H1 (cell line): Measurements from ENCODE around the gene FOXI1. TPM values are rescaled to one million over a fixed set of nuclear protein-coding genes. Genes with fewer than 3 reads are reported as not detected.

ENCODE experiments used
- CTCF ChIA-PET: fragments of 300-600 bp; sonication (Branson Sonifier 250); formaldehyde crosslinking; loops from one replicate; lab custom pipeline; 2021; ENCODE audit not compliant: partially characterized antibody; lab: Charles Lee
- POLR2A ChIA-PET: fragments of 300-600 bp; sonication (Branson Sonifier 250); formaldehyde crosslinking; loops from one replicate; lab custom pipeline; 2021; ENCODE audit warnings: inconsistent platforms; ENCODE audit not compliant: partially characterized antibody; lab: Charles Lee
- DNase-seq, 2 experiments: peaks; one replicate each; pipeline versions ENCODE4 v3.0.0 to v3.0.0-alpha.2; 2010 to 2022; ENCODE audit warnings: low spot score in 2 of 2, low read depth in 1 of 2, mixed read lengths in 1 of 2
- FAIRE-seq: peaks from 2 replicates; lab custom pipeline; 2011; peaks lifted over from hg19 to GRCh38; lab: Jason Lieb, UNC
- H2AFZ ChIP-seq: 2 replicates; pipeline ENCODE4 v1.8.1; 2012; ENCODE audit warnings: low read length, inconsistent platforms
- H2AK5ac ChIP-seq: 2 replicates; pipeline ENCODE4 v1.6.1; 2013; ENCODE audit warnings: low read depth, low read length
- H2BK120ac ChIP-seq: replicated peaks from 2 replicates; pipeline ENCODE3; 2013; ENCODE audit warnings: low read depth, low read length, inconsistent platforms
- H2BK12ac ChIP-seq: 2 replicates; pipeline ENCODE4 v1.6.1; 2013; ENCODE audit warnings: low read depth, low read length
- H2BK15ac ChIP-seq: 2 replicates; pipeline ENCODE4 v1.6.1; 2013; ENCODE audit warnings: low read length
- H2BK20ac ChIP-seq: 2 replicates; pipeline ENCODE4 v1.6.1; 2013; ENCODE audit warnings: low read length
- H2BK5ac ChIP-seq: 2 replicates; pipeline ENCODE4 v1.6.1; 2013; ENCODE audit warnings: low read depth, low read length
- H3K14ac ChIP-seq: 2 replicates; pipeline ENCODE4 v1.6.1; 2013; ENCODE audit warnings: inconsistent platforms; ENCODE audit not compliant: insufficient read length
- H3K18ac ChIP-seq: 2 replicates; pipeline ENCODE4 v1.6.1; 2013; ENCODE audit warnings: low read length; ENCODE audit errors: extremely low read depth
- H3K23ac ChIP-seq: 2 replicates; pipeline ENCODE4 v1.6.1; 2013; ENCODE audit warnings: inconsistent platforms; ENCODE audit not compliant: insufficient read length
- H3K23me2 ChIP-seq: 2 replicates; pipeline ENCODE4 v1.6.1; 2013; ENCODE audit warnings: low read depth, low read length
- H3K27ac ChIP-seq: 2 replicates; pipeline ENCODE4 v1.6.1; 2011; ENCODE audit warnings: low read depth, low read length, inconsistent platforms
- H3K27me3 ChIP-seq, 4 experiments: replicated peaks in 1 of 4; 1 replicate in 1 of 4; 2 replicates in 3 of 4; pipeline versions ENCODE4 v1.6.1 to v1.8.1; 2011 to 2013; ENCODE audit warnings: low read length in 3 of 4, mild to moderate bottlenecking in 3 of 4, inconsistent platforms in 2 of 4, mixed read lengths in 2 of 4, moderate library complexity in 1 of 4; ENCODE audit not compliant: control insufficient read depth in 3 of 4, insufficient read depth in 3 of 4; ENCODE audit errors: extremely low read depth in 1 of 4
- H3K36me3 ChIP-seq, 4 experiments: 2 replicates each; pipeline versions ENCODE4 v1.6.1 to v1.8.1; 2011 to 2013; ENCODE audit warnings: mild to moderate bottlenecking in 4 of 4, low read length in 3 of 4, moderate library complexity in 2 of 4, control low read depth in 1 of 4, inconsistent platforms in 1 of 4; ENCODE audit not compliant: insufficient read depth in 4 of 4, control insufficient read depth in 2 of 4
- H3K4ac ChIP-seq: replicated peaks from 2 replicates; pipeline ENCODE3; 2013; ENCODE audit warnings: low read length, low read depth, mixed read lengths, inconsistent platforms; ENCODE audit not compliant: insufficient read length
- H3K4me1 ChIP-seq, 4 experiments: replicated peaks in 1 of 4; 1 replicate in 1 of 4; 2 replicates in 3 of 4; pipeline versions ENCODE4 v1.6.1 to v1.8.1; 2011 to 2013; ENCODE audit warnings: low read length in 3 of 4, inconsistent platforms in 2 of 4, mixed read lengths in 1 of 4; ENCODE audit not compliant: insufficient read depth in 4 of 4, control insufficient read depth in 3 of 4
- H3K4me2 ChIP-seq, 2 experiments: 2 replicates each; pipeline versions ENCODE4 v1.6.1 to v1.8.1; 2011 to 2013; ENCODE audit warnings: low read depth in 2 of 2, low read length in 2 of 2, control low read depth in 1 of 2, inconsistent platforms in 1 of 2, mild to moderate bottlenecking in 1 of 2; ENCODE audit not compliant: insufficient read depth in 1 of 2
- H3K4me3 ChIP-seq, 4 experiments: fragments of 200-600, 300-600 bp in 1 of 4; sonication (generic), shearing (Covaris generic), sonication (Bioruptor Twin) in 1 of 4; 2 replicates each; pipeline versions ENCODE4 v1.5.1 to v1.8.1; 2011 to 2016; ENCODE audit warnings: low read length in 4 of 4, low read depth in 3 of 4, control low read depth in 2 of 4, inconsistent platforms in 2 of 4, mild to moderate bottlenecking in 2 of 4, mixed read lengths in 1 of 4, moderate library complexity in 1 of 4; ENCODE audit not compliant: insufficient read depth in 2 of 4; ENCODE audit errors: extremely low read depth in 1 of 4
- H3K56ac ChIP-seq: replicated peaks from 2 replicates; pipeline ENCODE3; 2013; ENCODE audit warnings: low read depth, mild to moderate bottlenecking, mixed read lengths, low read length, inconsistent platforms; ENCODE audit not compliant: insufficient read length
- H3K79me1 ChIP-seq: 2 replicates; pipeline ENCODE4 v1.6.1; 2013; ENCODE audit warnings: low read depth, low read length, control low read depth
- H3K79me2 ChIP-seq, 2 experiments: 2 replicates each; pipeline versions ENCODE4 v1.6.1 to v1.8.1; 2012 to 2013; ENCODE audit warnings: low read length in 2 of 2, mild to moderate bottlenecking in 2 of 2, inconsistent platforms in 1 of 2; ENCODE audit not compliant: insufficient read depth in 2 of 2, control insufficient read depth in 1 of 2
- H3K9ac ChIP-seq, 4 experiments: replicated peaks in 1 of 4; 1 replicate in 1 of 4; 2 replicates in 3 of 4; pipeline versions ENCODE4 v1.6.1 to v1.8.1; 2011 to 2013; ENCODE audit warnings: low read depth in 3 of 4, low read length in 3 of 4, control low read depth in 2 of 4, mild to moderate bottlenecking in 2 of 4, moderate library complexity in 2 of 4, inconsistent platforms in 1 of 4; ENCODE audit errors: extremely low read depth in 1 of 4
- H3K9me3 ChIP-seq, 2 experiments: 2 replicates each; pipeline versions ENCODE4 v1.6.1 to v1.8.1; 2012 to 2013; ENCODE audit warnings: mild to moderate bottlenecking in 2 of 2, moderate library complexity in 2 of 2, control low read depth in 1 of 2, inconsistent platforms in 1 of 2, low read depth in 1 of 2, low read length in 1 of 2, mixed read lengths in 1 of 2; ENCODE audit not compliant: insufficient read depth in 2 of 2
- H4K20me1 ChIP-seq, 2 experiments: replicated peaks in 1 of 2; 2 replicates each; pipeline versions ENCODE3 to v1.8.1; 2011 to 2013; ENCODE audit warnings: inconsistent platforms in 2 of 2, low read length in 2 of 2, mild to moderate bottlenecking in 1 of 2; ENCODE audit not compliant: insufficient read depth in 2 of 2, control insufficient read depth in 1 of 2
- H4K5ac ChIP-seq: 2 replicates; pipeline ENCODE4 v1.6.1; 2013; ENCODE audit warnings: low read length, low read depth, mixed read lengths, inconsistent platforms; ENCODE audit not compliant: insufficient read length
- H4K8ac ChIP-seq: 2 replicates; pipeline ENCODE4 v1.8.0; 2013; ENCODE audit warnings: mild to moderate bottlenecking, moderate library complexity, low read length, inconsistent platforms; ENCODE audit not compliant: insufficient read depth; ENCODE audit errors: extremely low read depth
- H4K91ac ChIP-seq: replicated peaks from 2 replicates; pipeline ENCODE3; 2013; ENCODE audit warnings: low read length, mixed read lengths, inconsistent platforms; ENCODE audit not compliant: insufficient read length
- CHD2 ChIP-seq: IDR thresholded peaks from 2 replicates; pipeline ENCODE4 v1.6.1; 2012; ENCODE audit warnings: low read length, improper control_type of control experiment
- GABPA ChIP-seq: IDR thresholded peaks from 2 replicates; pipeline ENCODE4 v1.6.1; 2011; ENCODE audit warnings: mild to moderate bottlenecking, low read length, moderate library complexity, borderline replicate concordance; ENCODE audit not compliant: insufficient read depth
- KDM4A ChIP-seq: IDR thresholded peaks from one replicate; pipeline ENCODE4 v1.7.1; 2012; ENCODE audit warnings: low read depth, mild to moderate bottlenecking, moderate library complexity, low read length, inconsistent platforms; ENCODE audit not compliant: severe bottlenecking
- NANOG ChIP-seq: IDR thresholded peaks from 2 replicates; pipeline ENCODE4 v1.6.1; 2011; ENCODE audit warnings: low read length, low read depth, mild to moderate bottlenecking, inconsistent platforms; ENCODE audit not compliant: insufficient read depth, poor library complexity, severe bottlenecking
- RXRA ChIP-seq: IDR thresholded peaks from 2 replicates; pipeline ENCODE4 v1.6.1; 2011; ENCODE audit warnings: low read depth, mild to moderate bottlenecking, low read length, moderate library complexity; ENCODE audit not compliant: insufficient read depth
- SIRT6 ChIP-seq: IDR thresholded peaks from one replicate; pipeline ENCODE4 v1.7.1; 2012; ENCODE audit warnings: low read length, inconsistent platforms
- SRF ChIP-seq: IDR thresholded peaks from 2 replicates; pipeline ENCODE4 v1.6.1; 2011; ENCODE audit warnings: mild to moderate bottlenecking, low read depth, low read length, moderate library complexity
- TEAD4 ChIP-seq: IDR thresholded peaks from 2 replicates; pipeline ENCODE4 v1.6.1; 2012; ENCODE audit warnings: low read depth, low read length, inconsistent platforms, mixed read lengths
- WGBS, 2 experiments: shearing (Covaris generic) in 1 of 2; methylation state at CpG; one replicate each; pipeline versions ENCODE4 v1.1.6 to v1.1.7; 2013 to 2015; ENCODE audit warnings: low lambda C conversion rate in 2 of 2, mixed read lengths in 2 of 2, inconsistent platforms in 1 of 2, low coverage in 1 of 2, missing lambda C conversion rate in 1 of 2; ENCODE audit not compliant: insufficient replicate concordance in 2 of 2, insufficient coverage in 1 of 2, insufficient read length in 1 of 2; ENCODE audit errors: extremely low coverage in 1 of 2, missing lambda C conversion rate in 1 of 2; 5-methylcytosine and 5-hydroxymethylcytosine counted together
- polyA plus RNA-seq, 7 experiments: library from polyadenylated mRNA; depleted of rRNA in 3 of 7; stranded (reverse) in 5 of 7; unstranded in 2 of 7; fragments of >200 nt in 5 of 7; fragments of 200-250 nt in 2 of 7; gene quantifications; 1 replicate in 5 of 7; 2 replicates in 1 of 7; 4 replicates in 1 of 7; pipeline versions ENCODE4 v1.2.1 to v1.2.3, GENCODE V29; 2011 to 2013; ENCODE audit warnings: missing spikeins in 2 of 7, mixed read lengths in 2 of 7
- total RNA-seq: library from RNA; stranded (reverse); fragmentation: NEBNext Ultra II Directional; extraction: Animal tissue kit (Norgen Biotek cat#: 25700); gene quantifications from 2 replicates; pipeline ENCODE4 v1.2.1, GENCODE V29; 2021
- TF ChIP-seq, protein P1 (sequence below): IDR thresholded peaks from 2 replicates; pipeline ENCODE4 v1.6.1; 2012; ENCODE audit warnings: inconsistent platforms
- TF ChIP-seq, protein P2 (sequence below): IDR thresholded peaks from 2 replicates; pipeline ENCODE4 v1.6.1; 2011; ENCODE audit warnings: low read depth, mild to moderate bottlenecking, low read length; ENCODE audit not compliant: insufficient read depth

The FOXI1 gene
- total and polyA plus RNA-seq, 2 of the 8 experiments (the other 6 are each of a cell fraction or from before 2014, with no cell fraction given) = not detected

GRCh38 chr5:170082701-170083100 lies 23.0 kb upstream of the FOXI1 start:
- Histone ChIP-seq H4K5ac (no peak overlapping the region), H3K79me1 (no peaks in the 10 kb centered on the region), H2AK5ac (no peak overlapping the region), H3K9ac (no peak overlapping the region), H2BK15ac (no peak overlapping the region), H3K27ac (no peak overlapping the region), H3K14ac (no peak overlapping the region), H4K91ac (no peak overlapping the region), H3K18ac (no peak overlapping the region), H3K4me3 (no peak overlapping the region), H3K23me2 (no peaks in the 10 kb centered on the region), H3K79me2 (no peaks in the 10 kb centered on the region), H4K20me1 (no peaks in the 10 kb centered on the region), H3K23ac (no peak overlapping the region), H2BK5ac (no peak overlapping the region), H4K8ac (no peak overlapping the region), H2BK120ac (no peak overlapping the region), H3K36me3 (no peaks in the 10 kb centered on the region), H3K4me1 (no peaks in the 10 kb centered on the region), H2AFZ (no peak overlapping the region), H3K27me3 (no peaks in the 10 kb centered on the region), H2BK20ac (no peak overlapping the region), H3K4ac (no peak overlapping the region), H2BK12ac (no peak overlapping the region), H3K9me3 (no peaks in the 10 kb centered on the region), H3K56ac (no peak overlapping the region), H3K4me2 (no peak overlapping the region)
- FAIRE-seq (no peak), DNase-seq (no peak)
- TF ChIP-seq SRF (no peak), KDM4A (no peak), TEAD4 (no peak), GABPA (no peak), NANOG (no peak), CHD2 (no peak), SIRT6 (no peak), RXRA (no peak)
- TF ChIP-seq, protein P1, sequence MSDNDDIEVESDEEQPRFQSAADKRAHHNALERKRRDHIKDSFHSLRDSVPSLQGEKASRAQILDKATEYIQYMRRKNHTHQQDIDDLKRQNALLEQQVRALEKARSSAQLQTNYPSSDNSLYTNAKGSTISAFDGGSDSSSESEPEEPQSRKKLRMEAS = no peak
- TF ChIP-seq, protein P2, sequence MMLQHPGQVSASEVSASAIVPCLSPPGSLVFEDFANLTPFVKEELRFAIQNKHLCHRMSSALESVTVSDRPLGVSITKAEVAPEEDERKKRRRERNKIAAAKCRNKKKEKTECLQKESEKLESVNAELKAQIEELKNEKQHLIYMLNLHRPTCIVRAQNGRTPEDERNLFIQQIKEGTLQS = no peak
- 93% methylated on average over 7 of the region's 7 CpGs; no CpG with 5 or more reads in 1 of the 2 experiments for WGBS, 2 experiments
- ChIA-PET POLR2A (no interaction called here), CTCF (interaction anchor here (0.5 to 7.6 kb wide), 8 partner anchors 9 to 304 kb away, joined by 3 to 48 read pairs (median 3); no protein-coding TSS in a partner anchor)
